SK-N-DZ (cell line): ENCODE data around the gene LRRC27.
"Not testable (repeated sequence)": the region's sequence is repeated elsewhere in the genome, so short reads cannot be mapped to it uniquely, and the experiment has no call there.

Experiments
- DNase-seq: peaks from one replicate; pipeline ENCODE4 v3.0.0-alpha.2; 2015; ENCODE audit warnings: low spot score

Gene LRRC27

GRCh38 chr10:132314881-132315280, 17.1 kb upstream of the LRRC27 start:
- DNase-seq: not testable (repeated sequence)

GRCh38 chr10:132316133-132316532, 15.9 kb upstream of the LRRC27 start:
- no peak for DNase-seq

- not testable (repeated sequence) for DNase-seq
Observed at GRCh38 chr10:132317477-132317876, 14.5 kb upstream of the LRRC27 start.

- DNase-seq: no peak
Observed at GRCh38 chr10:132319853-132320653, 11.9 kb upstream of the LRRC27 start.

- no peak for DNase-seq
Observed at GRCh38 chr10:132320654-132321469, 11.1 kb upstream of the LRRC27 start.

- DNase-seq: no peak
Observed at GRCh38 chr10:132321726-132322125, 10.3 kb upstream of the LRRC27 start.

GRCh38 chr10:132322586-132323048, 9.4 kb upstream of the LRRC27 start:
- DNase-seq: no peak

- no peak for DNase-seq
Observed at GRCh38 chr10:132324186-132324585, 7.8 kb upstream of the LRRC27 start.

GRCh38 chr10:132326344-132326889, 5.6 kb upstream of the LRRC27 start:
- DNase-seq: no peak

GRCh38 chr10:132326925-132327324, 5.1 kb upstream of the LRRC27 start:
- DNase-seq: no peak

- no peak for DNase-seq
Observed at GRCh38 chr10:132328106-132328505, 3.9 kb upstream of the LRRC27 start.

GRCh38 chr10:132328738-132329137, 3.3 kb upstream of the LRRC27 start:
- no peak for DNase-seq

- DNase-seq: no peak
Observed at GRCh38 chr10:132329565-132330485, 2.2 kb upstream of the LRRC27 start.

GRCh38 chr10:132330486-132330833, 1.5 kb upstream of the LRRC27 start:
- no peak for DNase-seq

- DNase-seq: no peak
Observed at GRCh38 chr10:132332433-132332754, 401 bp downstream of the LRRC27 start.

- DNase-seq: no peak
Observed at GRCh38 chr10:132333386-132333785, 1.4 kb downstream of the LRRC27 start.

GRCh38 chr10:132334631-132335188, 2.7 kb downstream of the LRRC27 start:
- no peak for DNase-seq

- DNase-seq: peak; percentile 66
Observed at GRCh38 chr10:132335189-132336063, 3.4 kb downstream of the LRRC27 start.

- DNase-seq: no peak
Observed at GRCh38 chr10:132336064-132336746, 4.2 kb downstream of the LRRC27 start.
